Measurements from ENCODE around the gene KMT2B.

KMT2B gene

GRCh38 chr19:35776102-35776788, 58.4 kb downstream of the KMT2B start (continued):
- TF ChIP-seq GLIS2 (tag by site-specific recombination; IDR thresholded peaks at IDR 0.05) (peak; percentile 33), ZNF184 (tag by site-specific recombination; IDR thresholded peaks at IDR 0.05) (no peak), ZNF366 (tag by site-specific recombination; conservative IDR thresholded peaks at IDR 0.05) (peak; percentile 68), ZNF585B (tag by site-specific recombination; IDR thresholded peaks at IDR 0.05) (no peak), ZNF626 (tag by site-specific recombination; IDR thresholded peaks at IDR 0.05) (no peak), ZNF555 (tag by site-specific recombination; conservative IDR thresholded peaks at IDR 0.05) (no peak), PRDM4 (tag by site-specific recombination; IDR thresholded peaks at IDR 0.05) (no peak), ZNF76 (tag by site-specific recombination; IDR thresholded peaks at IDR 0.05; ENCODE audit: borderline replicate concordance, low read depth) (no peak), ZNF48 (tag by site-specific recombination; IDR thresholded peaks at IDR 0.05) (no peak), ZNF155 (tag by site-specific recombination; IDR thresholded peaks at IDR 0.05) (no peak), ZNF571 (tag by site-specific recombination; IDR thresholded peaks at IDR 0.05) (no peak), REPIN1 (tag by site-specific recombination; IDR thresholded peaks at IDR 0.05; ENCODE audit: low read depth) (no peak), KLF17 (tag by site-specific recombination; IDR thresholded peaks at IDR 0.05) (peak; percentile 28; the same call in 1 of the 2 replicates), ZBTB17 (tag by site-specific recombination; IDR thresholded peaks at IDR 0.05) (0 out of 2 replicates have a peak, but pooled peaks have one; percentile 30), ZNF146 (tag by site-specific recombination; IDR thresholded peaks at IDR 0.05) (0 out of 2 replicates have a peak, but pooled peaks have one; percentile 2)

- POLR2A ChIA-PET = interaction anchor here (0.6 to 2.1 kb wide), 6 partner anchors 10 to 37 kb away, joined by 3 to 10 read pairs (median 6); partner anchors contain the start of gene LIN37
- CTCF ChIA-PET = interaction anchor here (1.0 to 2.6 kb wide), 3 partner anchors 42 to 267 kb away, joined by 3 to 8 read pairs (median 7); no protein-coding TSS in a partner anchor
- H3K4me1 ChIP-seq (ENCODE audit: control insufficient read depth, insufficient read depth, low read length) = peaks cover 17% of the 10 kb centered on the region
- H3K36me3 ChIP-seq (ENCODE audit: control insufficient read depth in 2 of 2, insufficient read depth in 1 of 2, low read length in 2 of 2) = peaks cover 32 to 34% of the 10 kb centered on the region in 2 experiments
- H3K4me3 ChIP-seq (ENCODE audit: low read depth, low read length) = no peak overlapping the region
- no peaks in the 10 kb centered on the region for H3K9me3 ChIP-seq (ENCODE audit: control insufficient read depth, insufficient read depth, low read depth, low read length)
- H3K27ac ChIP-seq (ENCODE audit: extremely low read depth, low read depth, low read length) = no peak overlapping the region
- TF ChIP-seq ZNF621 (tag by site-specific recombination; IDR thresholded peaks at IDR 0.05) (no peak), ZNF202 (tag by site-specific recombination; IDR thresholded peaks at IDR 0.05; ENCODE audit: borderline replicate concordance) (no peak), ZBTB7A (tag by site-specific recombination; IDR thresholded peaks at IDR 0.05; ENCODE audit: low read depth) (no peak), ZIC2 (tag by site-specific recombination; IDR thresholded peaks at IDR 0.05) (0 out of 2 replicates have a peak, but pooled peaks have one; percentile 10), HOXA7 (CRISPR knock-in tag; IDR thresholded peaks at IDR 0.05; ENCODE audit: borderline replicate concordance) (no peak), ZNF488 (tag by site-specific recombination; IDR thresholded peaks at IDR 0.05) (no peak), ZNF830 (tag by site-specific recombination; IDR thresholded peaks at IDR 0.05; ENCODE audit: low read depth) (no peak), INSM2 (tag by site-specific recombination; IDR thresholded peaks at IDR 0.05) (no peak), ZBTB17 (tag by site-specific recombination; IDR thresholded peaks at IDR 0.05) (peak; percentile 56), ZNF18 (tag by site-specific recombination; IDR thresholded peaks at IDR 0.05) (no peak), ZNF169 (tag by site-specific recombination; IDR thresholded peaks at IDR 0.05) (no peak), OVOL3 (tag by site-specific recombination; IDR thresholded peaks at IDR 0.05) (no peak), ZXDB (tag by site-specific recombination; IDR thresholded peaks at IDR 0.05) (no peak)
Measured at GRCh38 chr19:35777086-35777841, 59.5 kb downstream of the KMT2B start.
